VCaP (cell line): Measurements from ENCODE around the gene TTLL10.

Source experiments
- H3K27ac ChIP-seq: fragments of 450-650 bp; 2 replicates; pipeline ENCODE4 v1.5.1; 2017
- CTCF ChIP-seq: fragments of 450-650 bp; conservative IDR thresholded peaks from 2 replicates; pipeline ENCODE4 v1.5.1; 2017; ENCODE audit warnings: mild to moderate bottlenecking, moderate library complexity

The TTLL10 gene

GRCh38 chr1:1156140-1157032 lies 17.3 kb upstream of the TTLL10 start:
- no peak for TF ChIP-seq CTCF
- H3K27ac ChIP-seq, result no peak overlapping the region

GRCh38 chr1:1157033-1157365 lies 16.7 kb upstream of the TTLL10 start:
- H3K27ac ChIP-seq, result no peak overlapping the region
- TF ChIP-seq CTCF, result no peak

- no peak for TF ChIP-seq CTCF
- peak overlapping the region; percentile 81 for H3K27ac ChIP-seq
Measured at GRCh38 chr1:1157426-1157913, 16.2 kb upstream of the TTLL10 start.

GRCh38 chr1:1157914-1158710 lies 15.6 kb upstream of the TTLL10 start:
- peak overlapping the region; percentile 81 for H3K27ac ChIP-seq
- no peak for TF ChIP-seq CTCF

- TF ChIP-seq CTCF, result no peak
- no peak overlapping the region for H3K27ac ChIP-seq
Measured at GRCh38 chr1:1160281-1160930, 13.3 kb upstream of the TTLL10 start.

- no peak for TF ChIP-seq CTCF
- H3K27ac ChIP-seq, result no peak overlapping the region
Measured at GRCh38 chr1:1161078-1161682, 12.5 kb upstream of the TTLL10 start.

GRCh38 chr1:1161683-1162079 lies 12.0 kb upstream of the TTLL10 start:
- TF ChIP-seq CTCF, result no peak
- H3K27ac ChIP-seq, result peak overlapping the region; percentile 90
